ENCODE results near the gene ST7.

ST7 gene

DNA sequence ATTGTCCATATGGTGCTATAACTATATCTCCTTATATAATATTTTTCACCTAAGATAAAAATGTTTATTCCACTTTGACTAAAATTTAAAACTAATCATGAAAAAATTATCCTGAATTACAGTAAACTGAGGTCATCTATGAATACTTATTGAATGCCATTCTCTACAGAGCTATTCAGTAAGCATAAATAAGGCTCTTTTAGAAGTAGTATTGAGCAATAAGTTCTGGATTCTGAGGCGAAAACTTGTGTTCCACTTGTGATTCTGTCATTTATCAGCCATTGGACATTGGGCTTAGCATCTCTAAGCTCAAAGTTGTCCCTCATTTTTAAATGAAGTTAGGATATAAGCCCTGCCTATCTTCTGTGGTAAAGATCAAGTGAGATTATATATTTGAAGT is 238.8 kb downstream of the ST7 start:
- DNase-seq (ENCODE audit: low read depth) = no peak

DNA sequence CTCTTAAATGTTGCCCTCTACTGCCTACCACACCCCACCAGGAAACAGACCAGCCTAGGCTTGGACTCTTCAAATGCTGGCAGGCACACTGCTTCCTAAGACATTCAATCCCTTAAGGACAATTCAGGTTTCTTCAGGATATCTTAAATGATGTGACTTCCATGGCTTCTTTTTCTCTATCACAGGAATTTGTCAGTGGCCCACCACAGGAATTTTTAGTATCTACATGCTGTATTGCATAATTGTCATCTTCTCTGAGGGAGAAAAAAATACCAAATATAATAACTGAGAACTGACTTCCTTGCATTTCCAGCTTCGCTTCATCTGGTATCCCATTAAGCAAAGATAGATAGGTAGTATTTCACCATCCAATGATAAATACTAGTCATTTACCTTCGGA is 240.3 kb downstream of the ST7 start:
- no peak for DNase-seq (ENCODE audit: low read depth)

DNA sequence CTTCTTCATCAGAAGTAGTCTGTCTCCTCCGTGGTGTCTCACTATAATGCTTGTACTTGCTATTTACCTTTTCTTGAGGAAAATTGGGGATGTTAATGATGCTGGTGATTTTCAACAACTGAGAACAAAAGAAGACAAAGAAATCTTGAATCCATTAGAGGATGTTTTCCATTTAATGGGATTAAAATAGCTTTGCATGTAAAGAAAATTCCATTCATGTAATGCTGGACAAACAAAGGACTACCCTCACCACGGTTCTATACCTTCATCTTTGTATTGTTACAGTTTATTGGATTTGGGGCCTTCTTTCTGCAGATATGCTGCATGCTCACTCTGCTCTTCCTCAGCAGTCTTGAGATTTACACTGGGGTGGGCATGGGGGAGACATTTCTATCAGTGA is 241.1 kb downstream of the ST7 start:
- no peak for DNase-seq (ENCODE audit: low read depth)

DNA sequence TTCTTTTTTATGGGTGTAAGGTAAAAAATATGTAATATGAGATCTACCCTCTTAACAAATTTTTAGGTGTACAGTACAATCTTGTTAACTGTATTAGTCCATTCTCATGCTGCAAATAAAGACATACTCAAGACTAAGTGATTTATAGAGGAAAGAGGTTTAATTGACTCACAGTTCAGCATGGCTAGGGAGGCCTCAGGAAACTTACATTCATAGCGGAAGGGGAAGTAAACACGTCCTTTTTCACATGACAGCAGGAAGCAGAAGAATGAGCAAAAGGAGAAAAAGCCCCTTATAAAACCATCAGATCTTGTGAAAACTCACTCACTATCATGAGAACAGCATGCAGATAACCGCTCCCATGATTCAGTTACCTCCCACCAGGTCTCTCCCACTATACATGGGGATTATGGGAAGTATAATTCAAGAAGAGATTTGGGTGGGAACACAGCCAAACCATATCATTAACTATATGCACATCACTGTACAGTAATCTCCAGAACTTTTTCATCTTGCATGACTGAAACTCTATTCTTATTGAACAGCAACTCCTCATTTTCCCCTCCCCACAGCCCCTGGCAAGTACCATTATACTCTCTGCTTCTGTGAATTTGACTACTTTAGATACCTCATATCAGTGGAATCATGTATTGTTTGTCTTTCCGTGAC is 242.2 kb downstream of the ST7 start:
- no peak for DNase-seq (ENCODE audit: low read depth)

DNA sequence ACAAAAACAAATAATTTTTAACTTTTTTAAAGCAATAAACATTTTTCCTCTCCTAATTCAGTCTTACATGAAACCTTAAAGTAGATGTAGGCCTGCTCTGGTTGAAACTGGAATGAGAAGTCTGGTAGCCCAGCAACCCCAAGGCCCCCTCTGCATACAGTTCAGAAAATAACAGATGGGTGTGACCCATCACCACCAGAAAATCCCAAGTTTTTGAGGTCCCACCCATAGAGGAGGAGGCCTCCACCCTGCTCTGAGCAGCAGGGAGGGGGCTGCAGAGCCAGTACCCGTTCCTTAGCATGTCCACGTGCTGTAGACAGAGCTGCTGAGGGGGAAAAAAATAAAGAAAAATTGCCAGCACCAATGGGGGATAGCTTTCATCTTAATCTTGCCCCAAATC is 246.8 kb downstream of the ST7 start:
- no peak for DNase-seq (ENCODE audit: low read depth)

DNA sequence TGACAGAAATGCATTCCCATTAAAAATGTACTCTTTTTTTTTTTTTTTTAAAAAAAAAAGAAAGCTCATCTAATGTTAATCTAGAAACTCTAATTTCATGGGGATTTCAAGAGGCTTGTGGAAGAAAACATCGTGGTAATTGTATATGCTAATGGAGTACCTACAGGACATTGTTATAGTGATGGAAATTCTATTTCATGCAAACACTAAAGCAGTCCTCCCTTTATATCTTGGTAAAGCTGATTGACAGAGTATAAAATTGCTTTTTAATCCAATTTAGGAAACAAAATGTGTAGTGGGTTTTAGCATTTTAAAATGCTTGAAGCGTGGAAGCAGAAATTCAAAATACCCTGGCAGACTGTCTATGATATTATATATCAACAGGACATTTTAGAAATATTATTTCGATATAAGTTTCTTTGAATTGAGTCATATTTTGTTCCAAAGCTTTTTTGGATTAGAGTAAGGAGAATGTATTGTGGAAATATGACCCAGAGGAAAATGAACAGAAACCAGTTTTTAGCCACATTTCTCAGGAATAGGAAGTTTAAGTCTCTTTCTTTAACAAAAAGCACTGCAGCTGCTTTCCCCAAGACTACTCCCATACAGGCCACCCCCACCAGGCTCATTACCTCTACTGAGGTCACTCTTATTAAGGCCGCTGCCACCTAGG is 247.6 kb downstream of the ST7 start:
- no peak for DNase-seq (ENCODE audit: low read depth)

DNA sequence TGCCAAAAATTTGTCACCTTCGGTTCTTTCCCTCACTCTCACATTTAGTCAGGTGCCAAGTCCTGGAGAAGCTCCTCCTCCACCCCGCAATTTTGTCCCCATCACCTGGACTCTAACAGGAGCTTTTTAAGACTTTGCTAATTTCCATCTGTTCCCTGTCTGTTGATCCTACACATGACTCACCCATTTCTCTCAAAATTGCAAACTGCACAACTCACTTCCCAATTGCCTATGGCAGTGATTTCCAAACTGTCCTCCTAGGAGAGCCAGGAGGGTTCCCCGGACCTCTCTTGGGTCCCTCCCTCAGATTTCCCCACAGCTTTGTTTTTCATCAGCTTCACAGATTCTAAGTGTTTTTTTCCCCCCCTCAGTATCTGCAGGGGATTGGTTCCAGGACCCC is 249.2 kb downstream of the ST7 start:
- DNase-seq (ENCODE audit: low read depth) = no peak

DNA sequence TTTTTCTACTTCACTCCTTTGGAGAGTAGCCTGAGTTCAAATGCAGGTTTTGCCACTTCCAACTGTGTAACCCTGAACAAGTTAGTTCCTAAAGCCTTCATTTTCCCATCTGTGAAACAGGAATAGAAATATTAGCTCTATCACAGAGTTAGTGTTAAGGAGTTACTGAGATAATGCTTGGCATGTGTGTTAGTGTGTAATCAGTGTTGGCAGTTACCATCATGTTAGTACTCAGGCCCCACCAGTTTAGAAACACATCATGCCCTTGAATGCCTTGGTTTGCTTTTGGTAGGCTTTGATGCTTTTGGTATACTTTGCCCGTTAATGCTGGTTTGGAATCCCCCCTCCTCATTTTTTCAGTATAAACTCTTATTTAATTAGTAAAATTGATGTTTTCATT is 249.9 kb downstream of the ST7 start:
- no peak for DNase-seq (ENCODE audit: low read depth)

DNA sequence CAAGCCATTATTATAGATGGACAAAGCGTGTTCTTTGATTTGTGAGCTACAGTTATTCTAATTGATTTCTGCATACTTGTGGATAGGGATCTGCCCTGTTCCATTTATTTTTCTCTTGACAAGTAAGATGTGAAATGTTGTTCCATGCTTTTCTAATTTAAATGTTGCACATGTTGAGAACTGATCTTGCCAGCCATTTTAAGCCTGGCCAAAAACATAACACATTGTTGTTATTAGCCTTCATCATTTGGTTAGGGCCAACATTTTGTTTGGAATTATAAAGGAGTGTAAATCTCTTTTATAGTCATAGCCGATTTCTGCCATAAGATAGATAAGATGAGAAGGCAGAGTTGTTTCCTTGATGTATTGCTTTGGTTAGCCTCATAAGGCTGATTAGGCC is 252.6 kb downstream of the ST7 start:
- DNase-seq (ENCODE audit: low read depth) = no peak

DNA sequence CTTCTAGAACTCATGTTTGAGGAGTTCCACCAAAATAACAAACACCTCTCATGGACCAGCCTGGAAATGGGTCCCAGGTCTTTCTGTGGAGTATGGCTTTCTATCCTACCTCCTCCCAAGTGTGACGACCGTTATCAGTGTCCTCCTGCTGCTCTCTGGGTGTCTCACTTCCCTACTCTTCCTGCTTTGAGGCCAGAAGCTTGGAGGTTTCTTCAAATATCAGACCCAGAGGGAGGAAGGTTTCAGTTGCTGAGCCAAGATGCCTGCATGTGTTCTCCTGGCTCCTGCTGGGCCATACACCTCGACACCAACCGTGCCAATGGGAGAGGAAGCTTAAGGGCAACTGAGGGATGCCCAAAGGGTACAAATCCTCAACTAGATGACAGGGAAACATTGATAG is 255.0 kb downstream of the ST7 start:
- no peak for DNase-seq (ENCODE audit: low read depth)

DNA sequence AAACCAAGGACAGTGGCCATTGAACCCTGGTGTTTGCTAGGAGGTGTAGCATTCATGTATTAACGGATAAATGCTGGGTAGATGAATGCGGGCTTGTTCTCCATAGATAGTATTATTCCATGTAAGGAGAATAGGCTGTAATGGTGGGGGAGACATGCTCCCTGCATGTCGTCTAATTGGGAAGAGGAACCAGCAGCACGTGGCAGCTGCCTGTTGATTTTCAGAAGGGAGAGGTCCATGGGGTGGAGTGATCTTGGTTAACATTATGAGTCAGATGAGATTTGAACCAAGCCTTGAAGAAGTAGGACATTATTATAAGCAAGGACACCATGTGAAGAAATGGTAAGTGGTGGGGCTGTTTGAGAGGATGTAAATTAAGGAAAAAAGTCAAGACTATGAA is 257.1 kb downstream of the ST7 start:
- DNase-seq (ENCODE audit: low read depth) = no peak

DNA sequence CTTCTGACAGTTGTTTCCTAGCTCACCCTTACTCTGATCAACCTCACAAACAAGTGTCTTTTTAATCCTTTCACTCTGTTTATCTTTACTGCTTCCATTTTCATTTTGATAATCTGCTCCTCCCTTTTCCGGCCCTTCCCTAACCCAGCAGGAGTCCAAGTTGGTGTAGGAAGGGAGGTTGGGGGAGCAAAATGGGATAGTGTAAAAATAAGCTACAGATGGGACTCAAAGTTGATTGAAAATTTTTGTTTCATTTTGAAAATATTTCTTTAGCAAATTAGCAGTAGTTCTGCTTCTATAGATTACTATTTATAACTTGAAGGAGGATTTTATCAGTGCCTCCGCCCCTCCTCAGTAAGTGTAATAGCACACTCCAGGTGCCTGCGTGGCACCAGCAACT is 257.6 kb downstream of the ST7 start:
- DNase-seq (ENCODE audit: low read depth) = no peak

DNA sequence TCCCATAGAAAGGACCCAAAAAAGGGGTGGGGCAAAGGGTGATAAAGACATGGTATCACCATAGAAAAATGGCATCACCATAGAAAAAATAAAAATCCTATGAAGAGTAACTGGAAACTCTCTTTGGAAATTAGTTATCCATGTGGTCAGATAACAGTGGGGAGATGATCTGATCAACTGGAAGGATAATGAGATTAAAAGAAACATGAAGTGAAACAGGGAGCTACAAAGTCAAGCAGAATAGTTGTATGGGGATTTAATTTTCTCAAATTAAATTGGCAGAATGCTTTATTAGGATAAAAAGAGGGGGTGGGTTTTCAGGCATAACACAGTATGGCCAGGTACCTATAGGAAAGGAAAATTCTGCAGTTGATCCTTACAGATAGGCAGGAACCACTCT is 258.3 kb downstream of the ST7 start:
- no peak for DNase-seq (ENCODE audit: low read depth)

DNA sequence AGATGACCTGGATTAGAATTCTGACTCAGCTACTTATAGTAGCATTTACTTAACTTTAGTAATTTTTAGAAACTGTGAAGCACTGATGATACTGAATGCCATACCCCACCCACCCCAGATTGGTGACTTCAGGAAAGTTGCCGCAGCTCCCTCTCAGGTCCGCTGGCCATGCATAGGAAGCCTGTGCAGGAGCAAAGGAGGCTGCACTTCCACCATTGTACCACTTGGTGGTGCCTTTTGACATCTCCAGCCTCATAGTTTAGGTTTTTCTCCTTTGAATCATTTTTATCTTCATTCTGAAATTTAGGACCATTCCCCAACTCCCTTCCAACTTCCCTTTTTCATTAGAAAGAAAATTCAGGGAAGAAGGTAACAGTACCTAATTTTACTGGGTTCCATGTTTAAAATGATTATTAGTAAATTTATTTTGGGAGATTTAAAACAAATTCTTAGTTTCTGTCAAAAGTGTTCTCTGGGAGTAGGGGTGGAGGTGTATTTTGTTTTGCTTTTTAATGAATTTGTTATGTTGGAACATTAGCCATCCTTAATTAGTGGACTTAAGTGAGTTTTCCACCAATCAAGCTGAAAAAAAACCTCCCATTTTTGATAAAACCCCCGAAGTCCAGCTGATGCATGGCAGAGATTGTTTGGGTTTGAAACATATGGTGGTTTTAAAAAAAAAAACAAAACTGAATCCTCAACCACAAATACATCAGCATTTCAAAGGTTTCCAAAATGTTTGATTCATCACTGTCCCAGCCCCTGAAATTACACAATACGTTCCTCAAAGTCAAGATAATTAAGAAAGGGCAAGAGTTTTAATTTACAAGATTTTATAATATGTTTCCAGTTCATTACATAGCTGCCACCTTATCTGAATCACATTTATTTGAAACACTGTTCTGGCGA is 259.9 kb downstream of the ST7 start:
- peak; percentile 20 for DNase-seq (ENCODE audit: low read depth)

DNA sequence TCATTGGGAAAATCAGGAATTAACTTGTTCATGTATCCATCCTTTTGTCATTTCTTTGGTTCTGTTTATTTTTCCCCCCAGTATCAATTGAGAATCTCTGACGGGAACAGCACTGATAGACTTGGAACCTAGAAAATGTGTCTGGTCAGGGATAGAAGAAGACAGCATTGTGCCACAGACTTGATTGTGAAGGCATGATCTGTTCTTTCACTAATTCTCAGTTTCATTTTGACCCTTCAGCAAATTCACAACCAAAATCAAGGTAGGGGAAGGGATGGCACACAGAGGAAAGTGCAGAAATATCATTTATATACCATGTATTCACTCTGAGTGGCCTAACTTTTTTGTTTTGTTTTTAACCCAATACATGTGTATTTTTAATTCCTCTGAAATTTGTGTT is 262.7 kb downstream of the ST7 start:
- no peak for DNase-seq (ENCODE audit: low read depth)

DNA sequence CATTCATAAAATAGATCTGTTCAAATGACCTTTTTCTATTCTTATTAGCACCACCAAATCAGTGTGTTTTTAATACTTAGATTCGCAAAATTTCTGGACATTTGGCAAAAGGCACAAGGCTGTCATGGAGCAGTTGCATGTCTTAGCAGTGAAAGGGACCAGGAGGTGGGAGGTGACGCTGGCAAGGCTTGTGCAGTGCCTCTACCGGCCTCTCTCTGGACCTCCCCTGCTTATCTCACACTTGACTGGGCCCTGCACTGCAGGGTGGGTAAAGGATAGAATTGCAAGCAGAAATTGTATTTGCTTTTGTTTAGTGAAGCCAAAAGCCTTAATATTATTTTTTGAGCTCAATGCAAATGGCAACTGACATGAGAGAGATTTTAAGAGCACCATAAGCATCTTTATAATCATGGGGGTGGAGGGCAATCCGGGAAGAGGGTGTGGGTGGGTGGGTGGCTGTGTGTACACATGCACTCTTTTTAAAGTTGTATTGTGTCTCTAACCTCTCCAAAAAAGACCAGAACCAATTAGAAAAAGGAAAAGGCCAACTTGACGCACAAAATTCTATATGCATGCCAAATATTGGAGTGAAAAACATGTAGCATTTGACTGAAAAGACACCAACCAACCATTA is 263.3 kb downstream of the ST7 start:
- DNase-seq (ENCODE audit: low read depth) = no peak

DNA sequence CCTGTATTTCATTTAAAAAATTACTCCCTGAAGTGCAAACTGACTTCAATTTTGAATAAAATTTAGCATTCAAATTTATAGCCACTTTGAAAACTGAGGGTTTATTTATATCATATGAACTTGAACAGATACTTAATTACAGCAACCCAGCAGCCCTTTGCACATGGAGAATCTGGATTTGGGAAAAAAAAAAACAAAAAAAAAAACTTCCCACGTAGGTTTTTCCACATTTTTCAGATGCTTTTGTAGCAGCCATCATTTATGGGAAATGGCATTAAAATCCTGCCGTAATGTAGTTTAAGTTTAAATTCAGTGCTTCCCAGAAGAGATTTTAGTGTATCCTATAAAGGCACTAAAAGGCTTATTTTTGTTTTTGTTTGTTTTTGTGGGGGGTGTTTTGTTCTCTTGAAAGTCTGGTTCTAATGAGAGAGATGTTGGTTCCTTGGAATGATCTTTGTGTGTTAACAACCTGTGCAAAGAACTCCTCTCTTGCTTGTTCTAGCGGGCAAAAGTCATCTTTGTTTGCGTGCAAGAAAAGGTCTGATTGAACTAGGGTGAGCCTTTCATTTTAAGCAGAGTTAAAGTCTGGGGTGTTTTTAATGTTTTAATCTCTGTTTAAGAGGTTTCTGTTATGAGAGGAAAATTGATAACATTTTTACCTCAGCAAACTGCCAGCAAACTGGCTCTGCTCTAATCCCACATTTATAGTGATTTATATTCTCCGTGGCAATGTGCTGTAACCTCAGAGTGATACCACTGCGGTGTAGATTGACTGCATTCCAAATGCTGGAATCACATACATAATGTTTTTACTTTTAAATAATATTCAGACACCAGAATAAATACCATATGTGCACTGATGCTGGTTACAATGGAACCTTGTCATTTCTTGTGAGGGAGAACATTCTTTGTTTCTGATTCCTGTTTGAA is 264.1 kb downstream of the ST7 start:
- no peak for DNase-seq (ENCODE audit: low read depth)

DNA sequence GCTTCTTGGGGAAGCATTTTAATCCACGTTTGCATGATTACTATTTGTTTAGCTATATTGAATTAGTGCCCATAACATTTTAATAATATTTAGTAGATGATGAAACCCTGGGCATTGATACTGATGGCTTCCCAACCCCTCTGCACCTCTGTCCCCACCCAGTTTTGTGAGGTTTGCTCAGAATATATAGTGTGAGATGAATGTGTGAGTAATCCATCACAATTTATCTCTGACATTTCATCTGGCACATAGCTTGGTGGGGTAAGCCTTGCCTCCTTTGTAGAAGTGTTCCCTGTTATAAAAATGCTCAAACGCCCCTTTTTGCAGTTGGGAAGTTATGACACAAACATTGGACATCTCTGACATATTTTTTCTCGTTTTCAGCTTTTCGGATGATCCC is 265.4 kb downstream of the ST7 start:
- no peak for DNase-seq (ENCODE audit: low read depth)

DNA sequence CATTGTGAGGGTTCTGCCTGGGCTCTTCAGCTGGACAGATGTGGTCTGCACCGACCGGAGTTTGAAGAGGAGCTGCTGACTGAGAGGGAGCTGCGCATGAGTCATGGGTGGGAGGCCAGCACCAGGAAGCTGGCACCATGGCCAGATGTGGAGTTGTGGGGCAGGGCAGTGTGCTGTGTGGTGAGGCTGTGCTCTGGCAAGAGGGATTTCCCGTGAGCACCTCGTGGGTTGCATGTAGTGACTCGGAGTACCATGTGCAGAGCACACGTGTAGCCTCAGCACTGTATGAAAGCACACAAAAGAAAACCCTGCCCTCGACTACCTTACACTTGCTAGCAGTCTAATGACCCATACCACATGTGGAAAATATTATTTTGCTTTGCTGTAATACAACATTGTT is 266.2 kb downstream of the ST7 start:
- no peak for DNase-seq (ENCODE audit: low read depth)

DNA sequence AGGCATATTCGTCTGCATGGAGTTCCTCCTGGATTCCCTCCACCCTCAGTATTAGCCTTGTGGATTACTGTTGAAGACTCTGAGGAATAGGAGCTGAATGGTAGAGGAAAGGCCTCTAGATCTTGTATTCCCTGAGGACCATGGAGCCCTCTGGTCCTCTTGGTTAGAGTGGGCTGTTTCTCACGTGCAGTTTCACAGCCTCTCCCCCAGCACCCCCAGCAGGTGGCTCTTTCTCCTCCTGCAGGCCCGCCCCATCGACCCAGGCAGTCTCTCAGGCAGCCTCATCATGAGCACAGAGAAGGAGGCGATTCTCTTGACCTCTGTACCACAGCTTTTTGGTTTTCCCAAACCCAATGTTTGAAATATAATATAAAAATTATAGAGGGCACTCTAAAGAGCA is 267.5 kb downstream of the ST7 start:
- DNase-seq (ENCODE audit: low read depth) = no peak

DNA sequence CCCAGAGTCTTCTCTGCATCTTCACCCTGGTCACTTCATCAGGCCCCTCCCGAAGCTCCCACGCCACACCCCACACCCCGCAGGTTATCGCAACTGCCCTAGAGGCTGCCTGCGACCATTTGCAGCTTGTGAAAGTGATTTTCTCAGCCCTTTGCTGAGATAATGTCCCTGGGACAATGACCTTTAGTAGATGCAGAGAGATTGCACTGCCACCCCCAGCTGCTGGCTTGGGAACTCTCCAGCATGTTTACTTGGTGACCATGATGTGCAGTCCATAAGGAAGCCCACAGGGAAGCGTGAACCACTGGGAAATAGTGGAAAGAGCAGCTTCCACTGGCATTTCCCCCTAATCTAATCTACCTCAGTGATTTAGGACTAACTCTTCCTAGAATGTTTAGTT is 272.2 kb downstream of the ST7 start:
- no peak for DNase-seq (ENCODE audit: low read depth)

DNA sequence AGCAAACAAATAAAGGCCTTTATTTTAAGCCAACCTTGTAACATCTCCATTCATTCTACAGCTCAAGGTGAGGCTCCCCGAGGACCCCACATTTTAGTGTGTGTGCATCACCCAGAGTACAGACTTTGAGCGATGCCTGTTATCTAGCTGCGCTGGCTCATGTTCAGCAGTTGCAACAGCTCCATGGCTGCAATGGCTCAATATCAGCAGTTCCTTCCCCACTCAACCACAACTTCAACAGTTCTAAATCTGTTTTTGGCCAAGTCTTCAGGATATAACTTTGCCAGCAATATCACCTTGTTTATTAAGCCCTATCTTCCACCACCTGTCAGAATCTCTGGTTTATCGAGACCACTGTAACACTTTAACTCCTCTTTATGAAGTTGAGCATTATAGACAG is 273.8 kb downstream of the ST7 start:
- no peak for DNase-seq (ENCODE audit: low read depth)

All from stimulated activated CD8-positive, alpha-beta memory T cell treated with anti-CD3 and anti-CD28 coated beads, Interleukin-12 subunit alpha, Interleukin-12 subunit beta, amount 100 ng/mL, for 1 hour (primary cell).